Measurements from ENCODE around the gene GFOD2.

GFOD2 gene

DNA sequence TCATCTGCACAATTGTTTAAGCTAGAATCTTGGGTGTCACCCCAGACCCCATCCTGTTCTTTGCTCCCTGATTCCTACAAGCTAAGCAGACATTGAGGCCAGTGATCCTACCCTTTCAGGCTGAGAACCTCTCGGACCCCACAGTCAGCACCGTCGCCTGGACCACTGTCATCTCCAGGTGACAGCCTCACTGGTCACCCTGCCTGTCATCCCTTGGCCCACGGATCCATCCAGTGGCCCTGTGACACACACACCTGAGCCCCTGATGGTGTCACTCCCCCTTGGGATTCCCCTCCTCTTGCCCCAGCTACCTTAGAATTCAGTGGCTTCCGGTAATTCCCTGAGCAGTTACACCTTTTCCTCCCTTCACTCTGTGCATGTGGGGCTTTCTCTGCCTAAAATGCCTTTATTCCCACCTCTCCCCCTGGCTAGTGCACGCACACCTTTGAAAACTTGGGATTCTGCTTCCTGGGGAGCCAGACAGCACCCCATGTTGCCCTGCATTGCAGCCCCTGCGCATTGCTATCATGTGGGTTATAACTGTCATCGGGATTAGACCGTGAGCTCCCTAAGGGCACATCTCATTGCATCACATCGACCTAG lies 49.5 kb downstream of the GFOD2 start:
- no peak for TF ChIP-seq GLIS3 (CRISPR knock-in tag; IDR thresholded peaks at IDR 0.05)
- TF ChIP-seq ZNF8 (CRISPR knock-in tag; IDR thresholded peaks at IDR 0.05) = no peak
- no peak for TF ChIP-seq SNAI2 (CRISPR knock-in tag; IDR thresholded peaks at IDR 0.05)
- TF ChIP-seq ZNF565 (CRISPR knock-in tag; conservative IDR thresholded peaks at IDR 0.05; ENCODE audit: low read depth) = no peak
- TF ChIP-seq, protein P1, sequence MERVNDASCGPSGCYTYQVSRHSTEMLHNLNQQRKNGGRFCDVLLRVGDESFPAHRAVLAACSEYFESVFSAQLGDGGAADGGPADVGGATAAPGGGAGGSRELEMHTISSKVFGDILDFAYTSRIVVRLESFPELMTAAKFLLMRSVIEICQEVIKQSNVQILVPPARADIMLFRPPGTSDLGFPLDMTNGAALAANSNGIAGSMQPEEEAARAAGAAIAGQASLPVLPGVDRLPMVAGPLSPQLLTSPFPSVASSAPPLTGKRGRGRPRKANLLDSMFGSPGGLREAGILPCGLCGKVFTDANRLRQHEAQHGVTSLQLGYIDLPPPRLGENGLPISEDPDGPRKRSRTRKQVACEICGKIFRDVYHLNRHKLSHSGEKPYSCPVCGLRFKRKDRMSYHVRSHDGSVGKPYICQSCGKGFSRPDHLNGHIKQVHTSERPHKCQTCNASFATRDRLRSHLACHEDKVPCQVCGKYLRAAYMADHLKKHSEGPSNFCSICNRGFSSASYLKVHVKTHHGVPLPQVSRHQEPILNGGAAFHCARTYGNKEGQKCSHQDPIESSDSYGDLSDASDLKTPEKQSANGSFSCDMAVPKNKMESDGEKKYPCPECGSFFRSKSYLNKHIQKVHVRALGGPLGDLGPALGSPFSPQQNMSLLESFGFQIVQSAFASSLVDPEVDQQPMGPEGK (CRISPR knock-in tag; IDR thresholded peaks at IDR 0.05; ENCODE audit: borderline replicate concordance) = no peak
- TF ChIP-seq, protein P2, sequence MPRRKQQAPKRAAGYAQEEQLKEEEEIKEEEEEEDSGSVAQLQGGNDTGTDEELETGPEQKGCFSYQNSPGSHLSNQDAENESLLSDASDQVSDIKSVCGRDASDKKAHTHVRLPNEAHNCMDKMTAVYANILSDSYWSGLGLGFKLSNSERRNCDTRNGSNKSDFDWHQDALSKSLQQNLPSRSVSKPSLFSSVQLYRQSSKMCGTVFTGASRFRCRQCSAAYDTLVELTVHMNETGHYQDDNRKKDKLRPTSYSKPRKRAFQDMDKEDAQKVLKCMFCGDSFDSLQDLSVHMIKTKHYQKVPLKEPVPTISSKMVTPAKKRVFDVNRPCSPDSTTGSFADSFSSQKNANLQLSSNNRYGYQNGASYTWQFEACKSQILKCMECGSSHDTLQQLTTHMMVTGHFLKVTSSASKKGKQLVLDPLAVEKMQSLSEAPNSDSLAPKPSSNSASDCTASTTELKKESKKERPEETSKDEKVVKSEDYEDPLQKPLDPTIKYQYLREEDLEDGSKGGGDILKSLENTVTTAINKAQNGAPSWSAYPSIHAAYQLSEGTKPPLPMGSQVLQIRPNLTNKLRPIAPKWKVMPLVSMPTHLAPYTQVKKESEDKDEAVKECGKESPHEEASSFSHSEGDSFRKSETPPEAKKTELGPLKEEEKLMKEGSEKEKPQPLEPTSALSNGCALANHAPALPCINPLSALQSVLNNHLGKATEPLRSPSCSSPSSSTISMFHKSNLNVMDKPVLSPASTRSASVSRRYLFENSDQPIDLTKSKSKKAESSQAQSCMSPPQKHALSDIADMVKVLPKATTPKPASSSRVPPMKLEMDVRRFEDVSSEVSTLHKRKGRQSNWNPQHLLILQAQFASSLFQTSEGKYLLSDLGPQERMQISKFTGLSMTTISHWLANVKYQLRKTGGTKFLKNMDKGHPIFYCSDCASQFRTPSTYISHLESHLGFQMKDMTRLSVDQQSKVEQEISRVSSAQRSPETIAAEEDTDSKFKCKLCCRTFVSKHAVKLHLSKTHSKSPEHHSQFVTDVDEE (CRISPR knock-in tag; IDR thresholded peaks at IDR 0.05) = no peak
- no peak for TF ChIP-seq BACH2 (CRISPR knock-in tag; IDR thresholded peaks at IDR 0.05; ENCODE audit: borderline replicate concordance)
- no peak for TF ChIP-seq ZNF70 (CRISPR knock-in tag; IDR thresholded peaks at IDR 0.05)
- TF ChIP-seq, protein P3, sequence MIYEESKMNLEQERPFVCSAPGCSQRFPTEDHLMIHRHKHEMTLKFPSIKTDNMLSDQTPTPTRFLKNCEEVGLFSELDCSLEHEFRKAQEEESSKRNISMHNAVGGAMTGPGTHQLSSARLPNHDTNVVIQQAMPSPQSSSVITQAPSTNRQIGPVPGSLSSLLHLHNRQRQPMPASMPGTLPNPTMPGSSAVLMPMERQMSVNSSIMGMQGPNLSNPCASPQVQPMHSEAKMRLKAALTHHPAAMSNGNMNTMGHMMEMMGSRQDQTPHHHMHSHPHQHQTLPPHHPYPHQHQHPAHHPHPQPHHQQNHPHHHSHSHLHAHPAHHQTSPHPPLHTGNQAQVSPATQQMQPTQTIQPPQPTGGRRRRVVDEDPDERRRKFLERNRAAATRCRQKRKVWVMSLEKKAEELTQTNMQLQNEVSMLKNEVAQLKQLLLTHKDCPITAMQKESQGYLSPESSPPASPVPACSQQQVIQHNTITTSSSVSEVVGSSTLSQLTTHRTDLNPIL (CRISPR knock-in tag; IDR thresholded peaks at IDR 0.05; ENCODE audit: low read depth) = no peak
- no peak for TF ChIP-seq TOX (CRISPR knock-in tag; IDR thresholded peaks at IDR 0.05; ENCODE audit: borderline replicate concordance)
- TF ChIP-seq, protein P4, sequence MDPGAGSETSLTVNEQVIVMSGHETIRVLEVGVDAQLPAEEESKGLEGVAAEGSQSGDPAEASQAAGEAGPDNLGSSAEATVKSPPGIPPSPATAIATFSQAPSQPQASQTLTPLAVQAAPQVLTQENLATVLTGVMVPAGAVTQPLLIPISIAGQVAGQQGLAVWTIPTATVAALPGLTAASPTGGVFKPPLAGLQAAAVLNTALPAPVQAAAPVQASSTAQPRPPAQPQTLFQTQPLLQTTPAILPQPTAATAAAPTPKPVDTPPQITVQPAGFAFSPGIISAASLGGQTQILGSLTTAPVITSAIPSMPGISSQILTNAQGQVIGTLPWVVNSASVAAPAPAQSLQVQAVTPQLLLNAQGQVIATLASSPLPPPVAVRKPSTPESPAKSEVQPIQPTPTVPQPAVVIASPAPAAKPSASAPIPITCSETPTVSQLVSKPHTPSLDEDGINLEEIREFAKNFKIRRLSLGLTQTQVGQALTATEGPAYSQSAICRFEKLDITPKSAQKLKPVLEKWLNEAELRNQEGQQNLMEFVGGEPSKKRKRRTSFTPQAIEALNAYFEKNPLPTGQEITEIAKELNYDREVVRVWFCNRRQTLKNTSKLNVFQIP (CRISPR knock-in tag; IDR thresholded peaks at IDR 0.05; ENCODE audit: borderline replicate concordance, low read depth) = no peak
- TF ChIP-seq ZFP3 (CRISPR knock-in tag; IDR thresholded peaks at IDR 0.05) = no peak
- TF ChIP-seq, protein P5, sequence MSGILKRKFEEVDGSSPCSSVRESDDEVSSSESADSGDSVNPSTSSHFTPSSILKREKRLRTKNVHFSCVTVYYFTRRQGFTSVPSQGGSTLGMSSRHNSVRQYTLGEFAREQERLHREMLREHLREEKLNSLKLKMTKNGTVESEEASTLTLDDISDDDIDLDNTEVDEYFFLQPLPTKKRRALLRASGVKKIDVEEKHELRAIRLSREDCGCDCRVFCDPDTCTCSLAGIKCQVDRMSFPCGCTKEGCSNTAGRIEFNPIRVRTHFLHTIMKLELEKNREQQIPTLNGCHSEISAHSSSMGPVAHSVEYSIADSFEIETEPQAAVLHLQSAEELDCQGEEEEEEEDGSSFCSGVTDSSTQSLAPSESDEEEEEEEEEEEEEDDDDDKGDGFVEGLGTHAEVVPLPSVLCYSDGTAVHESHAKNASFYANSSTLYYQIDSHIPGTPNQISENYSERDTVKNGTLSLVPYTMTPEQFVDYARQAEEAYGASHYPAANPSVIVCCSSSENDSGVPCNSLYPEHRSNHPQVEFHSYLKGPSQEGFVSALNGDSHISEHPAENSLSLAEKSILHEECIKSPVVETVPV (CRISPR knock-in tag; IDR thresholded peaks at IDR 0.05) = no peak
- no peak for TF ChIP-seq RARB (CRISPR knock-in tag; IDR thresholded peaks at IDR 0.05)
- no peak for TF ChIP-seq ISL1 (CRISPR knock-in tag; IDR thresholded peaks at IDR 0.05)
- no peak for TF ChIP-seq ZFP30 (CRISPR knock-in tag; IDR thresholded peaks at IDR 0.05)
- no peak for TF ChIP-seq PPARA (CRISPR knock-in tag; IDR thresholded peaks at IDR 0.05; ENCODE audit: borderline replicate concordance)
- no peak for TF ChIP-seq TCF4 (CRISPR knock-in tag; IDR thresholded peaks at IDR 0.05; ENCODE audit: borderline replicate concordance)
- TF ChIP-seq ESRRG (CRISPR knock-in tag; IDR thresholded peaks at IDR 0.05) = no peak
- no peak for ATAC-seq

DNA sequence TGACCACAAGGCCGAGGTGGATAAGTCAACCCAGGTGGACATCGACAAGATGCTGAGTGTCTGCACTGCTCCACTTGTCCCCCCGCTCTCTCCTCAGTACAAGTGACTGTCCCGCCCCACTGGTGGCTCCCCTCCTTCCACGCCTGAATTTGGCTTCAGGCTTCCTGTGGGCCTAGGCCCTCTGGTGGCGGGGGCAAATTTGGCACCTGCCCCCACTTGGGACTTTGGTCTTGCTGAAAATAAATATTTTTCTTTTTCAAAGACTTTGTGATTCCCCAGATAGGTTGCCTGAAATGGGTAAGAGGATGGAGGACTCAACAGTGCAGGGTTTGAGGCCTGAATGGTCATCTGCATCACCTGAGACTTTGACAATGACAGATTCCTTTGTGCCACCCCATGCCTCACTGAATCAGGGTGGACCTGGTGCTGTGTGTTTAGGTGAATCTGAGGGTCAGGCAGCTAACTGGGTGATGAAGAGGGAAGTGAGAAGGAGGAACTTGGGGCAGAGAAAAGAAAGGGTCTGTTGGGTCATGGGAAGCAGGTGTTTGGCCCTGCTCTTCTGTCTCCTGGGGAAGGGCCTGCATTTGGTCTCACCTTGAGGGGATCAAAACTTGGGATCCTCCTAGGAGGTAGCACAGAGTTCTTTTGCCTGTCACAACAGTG lies 50.5 kb downstream of the GFOD2 start:
- no peak for ATAC-seq
- no peak for TF ChIP-seq ZNF70 (CRISPR knock-in tag; IDR thresholded peaks at IDR 0.05)
- no peak for TF ChIP-seq ISL1 (CRISPR knock-in tag; IDR thresholded peaks at IDR 0.05)
- TF ChIP-seq ZC3H10 (CRISPR knock-in tag; IDR thresholded peaks at IDR 0.05) = no peak
- TF ChIP-seq, protein P3 (CRISPR knock-in tag; IDR thresholded peaks at IDR 0.05; ENCODE audit: low read depth) = no peak

All from SK-N-SH treated with all-trans-retinoic acid at 6 μM for 48 hours (cell line).